ENCODE measurements around the gene SLC35G4. TPM values are rescaled to one million over a fixed set of nuclear protein-coding genes. Genes with fewer than 3 reads are reported as not detected.
"Not testable (repeated sequence)": the region's sequence is repeated elsewhere in the genome, so short reads cannot be mapped to it uniquely, and the experiment has no call there.

SLC35G4 gene
- total RNA-seq, 4 donors from 2014 or later: not detected

DNA sequence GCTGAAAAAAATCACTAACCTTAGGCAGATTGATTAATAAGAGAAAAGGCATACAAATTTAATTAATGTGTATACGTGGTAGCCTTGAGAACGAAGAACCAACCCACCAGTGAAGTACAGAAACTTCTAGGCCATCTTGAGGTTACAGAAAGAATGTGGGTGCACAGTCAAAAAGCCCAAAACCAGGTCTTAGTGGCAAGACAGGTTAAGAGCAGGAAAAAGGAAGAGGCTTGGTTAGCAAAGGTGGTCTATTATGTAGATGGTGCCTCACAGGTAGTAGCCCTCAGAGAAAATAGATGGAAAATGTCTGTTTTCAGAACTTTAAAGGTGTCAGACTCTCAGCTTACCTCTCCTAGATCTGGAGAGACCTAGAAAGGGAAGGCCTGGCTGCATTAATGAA is 22.0 kb upstream of the SLC35G4 start:
- 92 to 96% methylated on average over 2 of the region's 2 CpGs for WGBS, 2 donors
- DNase-seq: no peak

DNA sequence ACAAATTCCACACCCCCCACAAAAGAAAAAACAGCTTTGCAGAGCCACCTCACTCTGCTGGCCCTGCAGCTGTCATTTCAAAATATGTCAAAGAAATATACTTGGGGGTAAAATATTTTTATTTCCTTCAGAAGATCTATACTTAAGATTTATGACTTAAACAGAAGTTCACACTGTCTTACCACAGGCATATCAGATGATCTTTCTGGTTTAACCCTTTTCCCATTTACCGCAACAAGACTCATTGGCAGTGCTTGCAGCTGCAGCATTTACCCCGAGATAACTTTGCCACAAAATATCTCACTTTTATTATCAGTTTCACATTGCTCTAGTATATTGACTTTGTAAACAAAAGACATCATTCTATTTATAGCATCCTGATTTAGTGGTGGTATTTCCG is 21.6 kb upstream of the SLC35G4 start:
- intact Hi-C loops (cut with DNase I): no loop called here
- 71 to 75% methylated on average over 3 of the region's 3 CpGs for WGBS, 2 donors
- DNase-seq: no peak

More for the DNA sequence above, 22.0 kb upstream of the SLC35G4 start:
- H3K36me3 ChIP-seq: no peaks in the 10 kb centered on the region
- intact Hi-C loops (cut with DNase I): no loop called here
- H3K27ac ChIP-seq: no peak overlapping the region
- TF ChIP-seq, protein P1, sequence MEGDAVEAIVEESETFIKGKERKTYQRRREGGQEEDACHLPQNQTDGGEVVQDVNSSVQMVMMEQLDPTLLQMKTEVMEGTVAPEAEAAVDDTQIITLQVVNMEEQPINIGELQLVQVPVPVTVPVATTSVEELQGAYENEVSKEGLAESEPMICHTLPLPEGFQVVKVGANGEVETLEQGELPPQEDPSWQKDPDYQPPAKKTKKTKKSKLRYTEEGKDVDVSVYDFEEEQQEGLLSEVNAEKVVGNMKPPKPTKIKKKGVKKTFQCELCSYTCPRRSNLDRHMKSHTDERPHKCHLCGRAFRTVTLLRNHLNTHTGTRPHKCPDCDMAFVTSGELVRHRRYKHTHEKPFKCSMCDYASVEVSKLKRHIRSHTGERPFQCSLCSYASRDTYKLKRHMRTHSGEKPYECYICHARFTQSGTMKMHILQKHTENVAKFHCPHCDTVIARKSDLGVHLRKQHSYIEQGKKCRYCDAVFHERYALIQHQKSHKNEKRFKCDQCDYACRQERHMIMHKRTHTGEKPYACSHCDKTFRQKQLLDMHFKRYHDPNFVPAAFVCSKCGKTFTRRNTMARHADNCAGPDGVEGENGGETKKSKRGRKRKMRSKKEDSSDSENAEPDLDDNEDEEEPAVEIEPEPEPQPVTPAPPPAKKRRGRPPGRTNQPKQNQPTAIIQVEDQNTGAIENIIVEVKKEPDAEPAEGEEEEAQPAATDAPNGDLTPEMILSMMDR (IDR thresholded peaks at IDR 0.05): no peak
- H3K9me3 ChIP-seq: no peaks in the 10 kb centered on the region
- H3K4me1 ChIP-seq: peaks cover 9 to 17% of the 10 kb centered on the region in 2 donors
- no peak overlapping the region for H3K4me3 ChIP-seq (replicated peaks in 1 of 3)
- H3K27me3 ChIP-seq: no peaks in the 10 kb centered on the region

DNA sequence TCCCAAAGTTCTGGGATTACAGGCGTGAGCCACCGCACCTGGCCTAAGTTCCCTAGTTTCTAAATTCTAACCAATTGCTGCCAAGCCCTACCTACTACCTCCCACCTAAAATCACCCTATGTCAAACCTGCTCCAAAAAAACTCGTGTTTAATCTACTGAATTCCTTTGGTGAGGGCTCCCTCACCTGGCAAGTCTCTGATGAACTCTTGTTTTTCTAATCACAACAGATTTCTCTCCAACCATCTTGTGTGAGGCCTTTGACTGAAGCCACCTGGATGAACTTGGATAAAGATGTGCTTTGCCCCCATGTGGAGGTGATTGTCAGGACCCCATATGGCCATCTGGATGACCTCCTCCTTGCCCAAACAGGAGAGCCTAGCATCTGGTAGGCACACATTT is 17.4 kb upstream of the SLC35G4 start:
- TF ChIP-seq, protein P1 (IDR thresholded peaks at IDR 0.05): no peak
- no peak for TF ChIP-seq POLR2A (IDR thresholded peaks at IDR 0.05)

More for the DNA sequence above, 21.6 kb upstream of the SLC35G4 start:
- Histone ChIP-seq H3K36me3 (no peaks in the 10 kb centered on the region), H3K9me3 (no peaks in the 10 kb centered on the region), H3K4me1 (peaks cover 9 to 17% of the 10 kb centered on the region in 2 donors), H3K4me3 (replicated peaks in 1 of 3) (no peak overlapping the region), H3K27ac (no peak overlapping the region), H3K27me3 (no peaks in the 10 kb centered on the region)
- TF ChIP-seq, protein P1 (IDR thresholded peaks at IDR 0.05): no peak
- TF ChIP-seq POLR2A (IDR thresholded peaks at IDR 0.05): no peak

DNA sequence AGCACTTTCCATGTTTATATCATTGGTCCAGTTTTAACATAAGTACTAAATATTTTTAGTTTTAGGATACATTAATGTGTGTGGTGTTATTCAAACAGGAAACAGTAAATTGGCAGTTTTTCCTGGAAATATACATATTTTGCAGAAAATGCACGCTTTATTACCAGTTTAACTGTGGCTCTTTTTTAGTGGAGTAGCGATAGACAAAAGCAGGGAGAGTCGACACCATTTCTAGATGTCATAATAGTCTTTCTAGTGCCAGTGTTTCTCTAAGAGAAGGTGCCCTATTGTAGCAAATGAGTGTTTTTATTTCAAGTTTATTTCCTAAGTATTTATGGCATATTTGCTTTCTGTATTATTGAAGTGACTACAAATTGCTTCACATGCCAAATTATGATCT is 9.1 kb upstream of the SLC35G4 start:
- TF ChIP-seq, protein P1 (IDR thresholded peaks at IDR 0.05): no peak
- no peak for TF ChIP-seq POLR2A (IDR thresholded peaks at IDR 0.05)
- H3K27ac ChIP-seq: no peak overlapping the region
- no peaks in the 10 kb centered on the region for H3K36me3 ChIP-seq
- H3K4me3 ChIP-seq (replicated peaks in 1 of 3): no peak overlapping the region
- no peak for DNase-seq
- intact Hi-C loops (cut with DNase I): no loop called here
- no peaks in the 10 kb centered on the region for H3K27me3 ChIP-seq
- peaks cover 0 to 7% of the 10 kb centered on the region in 2 donors for H3K4me1 ChIP-seq
- WGBS, 2 donors: 79 to 85% methylated on average over 3 of the region's 3 CpGs
- H3K9me3 ChIP-seq: no peaks in the 10 kb centered on the region

More for the DNA sequence above, 17.4 kb upstream of the SLC35G4 start:
- intact Hi-C loops (cut with DNase I): no loop called here
- H3K36me3 ChIP-seq: no peaks in the 10 kb centered on the region
- peaks cover 9 to 10% of the 10 kb centered on the region in 2 donors for H3K4me1 ChIP-seq
- no peaks in the 10 kb centered on the region for H3K27me3 ChIP-seq
- 75 to 79% methylated on average over 3 of the region's 3 CpGs for WGBS, 2 donors
- H3K4me3 ChIP-seq (replicated peaks in 1 of 3): no peak overlapping the region
- no peak for DNase-seq
- no peak overlapping the region for H3K27ac ChIP-seq
- no peaks in the 10 kb centered on the region for H3K9me3 ChIP-seq

DNA sequence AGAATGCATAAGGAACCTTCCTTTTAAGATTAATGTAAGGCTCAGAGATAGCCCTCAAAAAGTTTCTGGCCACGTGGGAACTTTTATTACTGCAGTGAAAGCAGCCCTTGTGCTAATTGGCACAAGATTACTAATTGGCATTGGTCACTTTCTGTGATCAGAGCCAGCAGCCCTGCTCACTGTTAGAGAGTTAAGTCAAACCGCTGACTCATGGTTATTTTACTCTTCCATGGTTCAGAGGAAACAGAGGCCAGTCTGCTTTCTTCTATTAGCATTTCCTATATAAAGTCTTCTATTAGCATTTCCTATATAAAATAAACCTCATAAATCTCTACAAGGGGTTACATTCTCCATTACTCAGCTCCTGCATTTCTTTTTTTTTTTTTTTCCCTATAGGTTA is 1.5 kb upstream of the SLC35G4 start:
- H3K9me3 ChIP-seq: no peaks in the 10 kb centered on the region
- no peaks in the 10 kb centered on the region for H3K36me3 ChIP-seq
- no peak for TF ChIP-seq POLR2A (IDR thresholded peaks at IDR 0.05)
- no peak overlapping the region for H3K4me3 ChIP-seq (replicated peaks in 1 of 3)
- WGBS, 2 donors: 12 to 20% methylated on average over 2 of the region's 2 CpGs
- intact Hi-C loops (cut with DNase I): no loop called here
- no peaks in the 10 kb centered on the region for H3K27me3 ChIP-seq
- DNase-seq: peak; percentile 19 to 36
- H3K27ac ChIP-seq: peak overlapping the region; percentile 43 to 74 (median 61)
- peaks cover 11 to 14% of the 10 kb centered on the region in 2 donors for H3K4me1 ChIP-seq

DNA sequence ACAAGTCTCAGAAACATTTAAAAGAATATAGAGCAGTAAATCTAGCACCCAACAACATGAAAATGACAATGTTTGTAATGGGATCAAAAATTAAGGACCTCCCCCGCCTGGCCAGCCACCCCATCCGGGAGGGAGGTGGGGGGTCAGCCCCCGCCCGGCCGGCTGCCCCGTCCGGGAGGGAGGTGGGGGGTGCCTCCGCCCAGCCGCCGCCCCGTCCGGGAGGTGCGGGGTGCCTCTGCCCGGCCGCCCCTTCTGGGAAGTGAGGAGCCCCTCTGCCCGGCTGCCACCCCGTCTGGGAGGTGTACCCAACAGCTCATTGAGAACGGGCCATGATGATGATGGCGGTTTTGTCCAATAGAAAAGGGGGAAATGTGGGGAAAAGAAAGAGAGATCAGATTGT is 778 bp upstream of the SLC35G4 start:
- H3K4me3 ChIP-seq (replicated peaks in 1 of 3); H3K36me3 ChIP-seq; DNase-seq; intact Hi-C loops (cut with DNase I); H3K9me3 ChIP-seq; H3K27me3 ChIP-seq: not testable (repeated sequence)
- Histone ChIP-seq H3K4me1 (peaks cover 11 to 14% of the 10 kb centered on the region in 2 donors), H3K27ac (peak overlapping the region; percentile 43 to 74 (median 61))
- WGBS, 2 donors: 70 to 72% methylated on average over 10 of the region's 19 CpGs

DNA sequence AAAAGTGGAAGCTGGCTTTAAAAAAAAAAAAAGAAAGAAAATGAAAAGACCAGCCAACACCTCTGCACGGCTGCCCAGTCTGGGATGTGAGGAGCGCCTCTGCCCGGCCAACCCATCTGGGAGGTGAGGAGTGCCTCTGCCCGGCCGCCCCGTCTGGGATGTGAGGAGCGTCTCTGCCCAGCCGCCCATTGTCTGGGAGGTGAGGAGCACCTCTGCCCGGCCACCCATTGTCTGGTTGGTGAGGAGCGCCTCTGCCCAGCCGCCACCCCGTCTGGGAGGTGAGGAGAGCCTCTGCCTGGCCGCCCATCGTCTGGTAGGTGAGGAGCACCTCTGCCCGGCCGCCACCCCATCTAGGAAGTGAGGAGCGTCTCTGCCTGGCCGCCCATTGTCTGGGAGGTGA is 3.7 kb downstream of the SLC35G4 start:
- H3K9me3 ChIP-seq; intact Hi-C loops (cut with DNase I); DNase-seq; H3K27me3 ChIP-seq; H3K4me1 ChIP-seq; H3K4me3 ChIP-seq (replicated peaks in 1 of 3); H3K27ac ChIP-seq; H3K36me3 ChIP-seq: not testable (repeated sequence)
- 89 to 95% methylated on average over 16 to 18 of the region's 18 CpGs for WGBS, 2 donors

DNA sequence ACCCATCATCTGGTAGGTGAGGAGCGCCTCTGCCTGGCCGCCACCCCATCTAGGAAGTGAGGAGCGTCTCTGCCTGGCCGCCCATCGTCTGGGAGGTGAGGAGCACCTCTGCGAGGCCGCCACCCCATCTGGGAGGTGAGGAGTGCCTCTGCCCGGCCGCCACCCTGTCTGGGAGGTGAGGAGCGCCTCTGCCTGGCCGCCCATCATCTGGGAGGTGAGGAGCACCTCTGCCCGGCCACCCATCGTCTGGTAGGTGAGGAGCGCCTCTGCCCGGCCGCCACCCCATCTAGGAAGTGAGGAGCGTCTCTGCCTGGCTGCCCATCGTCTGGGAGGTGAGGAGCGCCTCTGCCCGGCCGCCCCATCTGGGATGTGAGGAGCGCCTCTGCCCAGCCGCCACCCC is 4.2 kb downstream of the SLC35G4 start:
- H3K27ac ChIP-seq; H3K4me1 ChIP-seq; intact Hi-C loops (cut with DNase I); H3K9me3 ChIP-seq; H3K36me3 ChIP-seq; DNase-seq; H3K4me3 ChIP-seq (replicated peaks in 1 of 3); H3K27me3 ChIP-seq: not testable (repeated sequence)
- WGBS, 2 donors: 85 to 90% methylated on average over 2 to 10 of the region's 23 CpGs

DNA sequence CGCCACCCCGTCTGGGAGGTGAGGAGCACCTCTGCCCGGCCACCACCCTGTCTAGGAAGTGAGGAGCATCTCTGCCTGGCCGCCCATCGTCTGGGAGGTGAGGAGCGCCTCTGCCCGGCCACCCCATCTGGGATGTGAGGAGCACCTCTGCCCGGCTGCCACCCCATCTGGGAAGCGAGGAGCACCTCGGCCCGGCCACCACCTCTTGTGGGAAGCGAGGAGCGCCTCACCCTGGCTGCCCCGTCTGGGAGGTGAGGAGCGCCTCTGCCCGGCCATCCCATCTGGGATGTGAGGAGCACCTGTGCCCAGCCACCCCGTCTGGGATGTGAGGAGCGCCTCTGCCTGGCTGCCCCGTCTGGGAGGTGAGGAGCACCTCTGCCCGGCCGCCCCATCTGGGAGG is 4.6 kb downstream of the SLC35G4 start:
- DNase-seq; H3K9me3 ChIP-seq; H3K4me1 ChIP-seq; H3K36me3 ChIP-seq; H3K4me3 ChIP-seq (replicated peaks in 1 of 3); intact Hi-C loops (cut with DNase I); H3K27me3 ChIP-seq: not testable (repeated sequence)
- 96 to 98% methylated on average over 5 to 9 of the region's 21 CpGs for WGBS, 2 donors
- H3K27ac ChIP-seq: peak overlapping the region in 1 of 3 donors; percentile 36

All from thyroid gland (tissue), 4 donors.